ENCODE measurements around the gene LNPEP. TPM values are rescaled to one million over a fixed set of nuclear protein-coding genes. Genes with fewer than 3 reads are reported as not detected.
A peak's percentile ranks its signal among the peaks of the same experiment; 100 is the strongest.

The LNPEP gene
- total and polyA plus RNA-seq, 2 of the 13 experiments (the other 11 are each of a cell fraction or from before 2014, with no cell fraction given) = 8.0 to 16.9 TPM

- TF ChIP-seq STAT6 (CRISPR knock-in tag; IDR thresholded peaks at IDR 0.05; ENCODE audit: borderline replicate concordance) = peak; percentile 62; the same call in 1 of the 2 replicates
- TF ChIP-seq ZNF33A (CRISPR knock-in tag; IDR thresholded peaks at IDR 0.05; ENCODE audit: borderline replicate concordance) = peak; percentile 93; the same call in 1 of the 2 replicates
- no peak for TF ChIP-seq NFE2 (CRISPR knock-in tag; IDR thresholded peaks at IDR 0.05)
- TF ChIP-seq KLF9 (CRISPR knock-in tag; IDR thresholded peaks at IDR 0.05; ENCODE audit: low read depth) = peak; percentile 71; the same call in 1 of the 2 replicates
- TF ChIP-seq ARNTL (CRISPR knock-in tag; IDR thresholded peaks at IDR 0.05) = peak; percentile 83
- TF ChIP-seq AHDC1 (CRISPR knock-in tag; IDR thresholded peaks at IDR 0.05; ENCODE audit: borderline replicate concordance) = no peak
- TF ChIP-seq ZNF121 (CRISPR knock-in tag; IDR thresholded peaks at IDR 0.05) = peak; percentile 53
- peak; percentile 72 for TF ChIP-seq RXRB (CRISPR knock-in tag; IDR thresholded peaks at IDR 0.05; ENCODE audit: borderline replicate concordance)
- no peak for TF ChIP-seq MTA3 (CRISPR knock-in tag; IDR thresholded peaks at IDR 0.05)
- TF ChIP-seq CENPBD1 (CRISPR knock-in tag; IDR thresholded peaks at IDR 0.05; ENCODE audit: borderline replicate concordance, low read depth) = no peak
- TF ChIP-seq JUNB (CRISPR knock-in tag; IDR thresholded peaks at IDR 0.05; ENCODE audit: borderline replicate concordance) = no peak; the same call in 1 of the 2 replicates
- peak; percentile 53; the same call in 1 of the 2 replicates for TF ChIP-seq ZFP36L1 (CRISPR knock-in tag; IDR thresholded peaks at IDR 0.05)
- TF ChIP-seq THAP9 (CRISPR knock-in tag; IDR thresholded peaks at IDR 0.05; ENCODE audit: borderline replicate concordance) = peak; percentile 38; the same call in 1 of the 2 replicates
- 0 out of 2 replicates have a peak, but pooled peaks have one; percentile 56 for TF ChIP-seq HOXD1 (CRISPR knock-in tag; IDR thresholded peaks at IDR 0.05)
These were observed at the start of gene LNPEP (continued) for GRCh38 chr5:96935559-96936430.

Data from HepG2 (cell line).